Hepatocyte (in vitro differentiated cells): ENCODE results near the gene OR2M4. TPM values are rescaled to one million over a fixed set of nuclear protein-coding genes. Genes with fewer than 3 reads are reported as not detected.

Source experiments
- DNase-seq: peaks from one replicate; pipeline ENCODE4 v3.0.0-alpha.2; 2016; ENCODE audit warnings: low spot score
- H2AFZ ChIP-seq: fragments of 200-600 bp; sonication (generic); 2 replicates; pipeline ENCODE4 v1.6.0; 2016; ENCODE audit warnings: antibody characterized with exemption, mild to moderate bottlenecking
- H3K27ac ChIP-seq: fragments of 200-600 bp; sonication (generic); 2 replicates; pipeline ENCODE4 v1.5.1; 2016; ENCODE audit warnings: mild to moderate bottlenecking
- H3K27me3 ChIP-seq: fragments of 200-600 bp; sonication (generic); 2 replicates; pipeline ENCODE4 v1.6.1; 2016
- H3K36me3 ChIP-seq: fragments of 200-600 bp; sonication (generic); replicated peaks from 2 replicates; pipeline ENCODE4 v1.5.1; 2016; ENCODE audit warnings: low read depth; ENCODE audit not compliant: insufficient read depth
- H3K4me1 ChIP-seq: fragments of 200-600 bp; sonication (generic); 2 replicates; pipeline ENCODE4 v1.5.1; 2016; ENCODE audit warnings: mild to moderate bottlenecking, moderate library complexity; ENCODE audit not compliant: insufficient read depth
- H3K4me2 ChIP-seq: fragments of 200-600 bp; sonication (generic); 2 replicates; pipeline ENCODE4 v1.6.0; 2016
- H3K4me3 ChIP-seq: fragments of 200-600 bp; sonication (generic); 2 replicates; pipeline ENCODE4 v1.5.1; 2016; ENCODE audit warnings: mild to moderate bottlenecking
- H3K79me2 ChIP-seq: fragments of 200-600 bp; sonication (generic); 2 replicates; pipeline ENCODE4 v1.6.0; 2017; ENCODE audit warnings: mild to moderate bottlenecking
- H3K9me2 ChIP-seq: fragments of 200-600 bp; sonication (generic); replicated peaks from 2 replicates; pipeline ENCODE4 v1.6.0; 2017; ENCODE audit warnings: mild to moderate bottlenecking; ENCODE audit not compliant: insufficient read depth
- H3K9me3 ChIP-seq: fragments of 200-600 bp; sonication (generic); 2 replicates; pipeline ENCODE4 v1.5.1; 2016; ENCODE audit warnings: low read depth, mild to moderate bottlenecking
- H4K20me1 ChIP-seq: fragments of 200-600 bp; sonication (generic); 2 replicates; pipeline ENCODE4 v1.6.0; 2016; ENCODE audit warnings: mild to moderate bottlenecking; ENCODE audit not compliant: insufficient read depth, poor library complexity, severe bottlenecking
- CTCF ChIP-seq: fragments of 200-600 bp; sonication (generic); IDR thresholded peaks from 2 replicates; pipeline ENCODE4 v1.5.1; 2016; ENCODE audit warnings: antibody characterized with exemption, mild to moderate bottlenecking; ENCODE audit not compliant: poor library complexity
- EZH2 ChIP-seq: fragments of 200-600 bp; sonication (generic); IDR thresholded peaks from 2 replicates; pipeline ENCODE4 v1.6.1; 2016; ENCODE audit warnings: antibody characterized with exemption, mild to moderate bottlenecking, borderline replicate concordance
- EZH2phosphoT487 ChIP-seq: fragments of 200-600 bp; sonication (generic); IDR thresholded peaks from one replicate; pipeline ENCODE4 v1.6.1; 2018; ENCODE audit warnings: antibody characterized with exemption, mild to moderate bottlenecking, low read depth, moderate library complexity; ENCODE audit not compliant: unreplicated experiment, severe bottlenecking
- WGBS: methylation state at CpG from one replicate; pipeline ENCODE4 v1.1.6; 2016; ENCODE audit warnings: low lambda C conversion rate; ENCODE audit errors: missing lambda C conversion rate; 5-methylcytosine and 5-hydroxymethylcytosine counted together
- polyA plus RNA-seq: library from polyadenylated mRNA; unstranded; fragments of >200 nt; fragmentation: Nextera tagmentation; extraction: Ambion mirVana; gene quantifications from 2 replicates; pipeline ENCODE4 v1.2.1, GENCODE V29; 2016
- total RNA-seq: library from RNA; depleted of rRNA; stranded (reverse); fragments of >200 nt; gene quantifications from 2 replicates; pipeline ENCODE4 v1.2.3, GENCODE V29; 2014

Gene OR2M4
- total and polyA plus RNA-seq, 2 experiments from 2014 or later, result not detected

- Histone ChIP-seq H2AFZ (no peak overlapping the region), H3K79me2 (no peaks in the 10 kb centered on the region), H3K27me3 (no peaks in the 10 kb centered on the region), H3K4me1 (no peaks in the 10 kb centered on the region), H3K27ac (no peak overlapping the region), H3K9me2 (no peaks in the 10 kb centered on the region), H3K36me3 (no peaks in the 10 kb centered on the region), H4K20me1 (no peaks in the 10 kb centered on the region), H3K9me3 (peaks cover 3% of the 10 kb centered on the region), H3K4me2 (no peak overlapping the region), H3K4me3 (no peak overlapping the region)
- no peak for TF ChIP-seq EZH2
- DNase-seq, result no peak
- WGBS, result 78% methylated on average over 11 of the region's 11 CpGs
Measured at GRCh38 chr1:248189026-248189425, 42.2 kb upstream of the OR2M4 start.

- Histone ChIP-seq H3K4me2 (no peak overlapping the region), H3K36me3 (no peaks in the 10 kb centered on the region), H3K9me3 (peaks cover 4% of the 10 kb centered on the region), H2AFZ (no peak overlapping the region), H3K4me1 (no peaks in the 10 kb centered on the region), H4K20me1 (no peaks in the 10 kb centered on the region), H3K27me3 (no peaks in the 10 kb centered on the region), H3K27ac (no peak overlapping the region), H3K4me3 (no peak overlapping the region), H3K9me2 (no peaks in the 10 kb centered on the region), H3K79me2 (no peaks in the 10 kb centered on the region)
- WGBS, result 15% methylated on average over 1 of the region's 1 CpG
- TF ChIP-seq EZH2 (no peak), CTCF (no peak), EZH2phosphoT487 (no peak)
- no peak for DNase-seq
Measured at GRCh38 chr1:248194117-248194516, 37.1 kb upstream of the OR2M4 start.

GRCh38 chr1:248196965-248197364 is 34.3 kb upstream of the OR2M4 start, which contains the start of gene OR2M3:
Gene OR2M3, plus strand, starts transcription at chr1:248197265. Its CDS starts 5,803 bp downstream, at chr1:248203068.
- no peaks in the 10 kb centered on the region for H4K20me1 ChIP-seq
- no peaks in the 10 kb centered on the region for H3K36me3 ChIP-seq
- no peaks in the 10 kb centered on the region for H3K4me1 ChIP-seq
- no peaks in the 10 kb centered on the region for H3K9me2 ChIP-seq
- H2AFZ ChIP-seq, result no peak within 1 kb of the TSS
- no peak within 1 kb of the TSS for H3K27ac ChIP-seq
- WGBS, result 61% methylated on average over 4 of the region's 4 CpGs
- no peak within 1 kb of the TSS for H3K4me2 ChIP-seq
- TF ChIP-seq CTCF (no peak), EZH2 (no peak), EZH2phosphoT487 (no peak)
- DNase-seq, result no peak
- peaks cover 4% of the 10 kb centered on the region for H3K9me3 ChIP-seq
- no peaks in the 10 kb centered on the region for H3K27me3 ChIP-seq
- H3K79me2 ChIP-seq, result no peaks in the 10 kb centered on the region
- no peak within 1 kb of the TSS for H3K4me3 ChIP-seq

- Histone ChIP-seq H3K79me2 (no peaks in the 10 kb centered on the region), H4K20me1 (no peaks in the 10 kb centered on the region), H3K4me1 (no peaks in the 10 kb centered on the region), H3K27ac (no peak overlapping the region), H3K4me3 (no peak overlapping the region), H3K27me3 (no peaks in the 10 kb centered on the region), H3K9me2 (no peaks in the 10 kb centered on the region), H2AFZ (no peak overlapping the region), H3K36me3 (no peaks in the 10 kb centered on the region), H3K4me2 (no peak overlapping the region), H3K9me3 (no peaks in the 10 kb centered on the region)
- TF ChIP-seq EZH2phosphoT487 (no peak), EZH2 (no peak), CTCF (no peak)
- DNase-seq, result no peak
- 100% methylated on average over 1 of the region's 1 CpG for WGBS
Measured at GRCh38 chr1:248215880-248216279, 15.3 kb upstream of the OR2M4 start.
